K562 (cell line): Measurements from ENCODE around the gene TMEM187. TPM values are rescaled to one million over a fixed set of nuclear protein-coding genes. Genes with fewer than 3 reads are reported as not detected.

ENCODE experiments used
- CCAR2 ChIP-seq: fragments of 200-400 bp; formaldehyde crosslinking; IDR thresholded peaks from 2 replicates; pipeline ENCODE4 v1.6.1; 2017; ENCODE audit warnings: mild to moderate bottlenecking, low read depth, low read length
- CTBP1 ChIP-seq: fragments of 450-650 bp; IDR thresholded peaks from 2 replicates; pipeline ENCODE4 v1.6.1; 2016; ENCODE audit warnings: borderline replicate concordance
- DPF2 ChIP-seq: fragments of 450-650 bp; IDR thresholded peaks from 2 replicates; pipeline ENCODE4 v1.6.1; 2016
- EP300 ChIP-seq: IDR thresholded peaks from 2 replicates; pipeline ENCODE4 v1.6.1; 2012; ENCODE audit warnings: low read length, improper control_type of control experiment
- FOXK2 ChIP-seq, 2 experiments: fragments of 450-650 bp; IDR thresholded peaks in 1 of 2; conservative IDR thresholded peaks in 1 of 2; 2 replicates each; pipeline ENCODE4 v1.6.1; 2016; ENCODE audit warnings: low read depth in 2 of 2, mild to moderate bottlenecking in 1 of 2
- GTF2F1 ChIP-seq: IDR thresholded peaks from 2 replicates; pipeline ENCODE4 v1.6.1; 2011; ENCODE audit warnings: low read depth, low read length, improper control_type of control experiment
- HLTF ChIP-seq: fragments of 450-650 bp; IDR thresholded peaks from 2 replicates; pipeline ENCODE4 v1.6.1; 2016
- HNRNPLL ChIP-seq: fragments of 200-400 bp; formaldehyde crosslinking; IDR thresholded peaks from 2 replicates; pipeline ENCODE4 v1.6.1; 2017; ENCODE audit warnings: low read length, low read depth, mild to moderate bottlenecking; ENCODE audit not compliant: poor library complexity, severe bottlenecking
- NFE2 ChIP-seq: IDR thresholded peaks from 2 replicates; pipeline ENCODE4 v1.6.1; 2014; ENCODE audit warnings: antibody characterized with exemption, low read depth
- RBM14 ChIP-seq: fragments of 200-400 bp; formaldehyde crosslinking; IDR thresholded peaks from 2 replicates; pipeline ENCODE4 v1.6.1; 2018; ENCODE audit warnings: low read depth, mild to moderate bottlenecking, low read length, moderate library complexity, borderline replicate concordance; ENCODE audit not compliant: insufficient read depth
- RBM22 ChIP-seq: fragments of 200-400 bp; formaldehyde crosslinking; IDR thresholded peaks from 2 replicates; pipeline ENCODE4 v1.6.1; 2018; ENCODE audit warnings: low read length, low read depth; ENCODE audit not compliant: poor library complexity, severe bottlenecking
- SMARCA5 ChIP-seq: fragments of 450-650 bp; IDR thresholded peaks from 2 replicates; pipeline ENCODE4 v1.6.1; 2016
- YBX1 ChIP-seq: fragments of 450-650 bp; IDR thresholded peaks from 2 replicates; pipeline ENCODE4 v1.7.1; 2016; ENCODE audit warnings: mild to moderate bottlenecking
- ZNF217 ChIP-seq: sonication (generic); formaldehyde crosslinking; IDR thresholded peaks from 2 replicates; pipeline ENCODE4 v1.8.0; 2022; ENCODE audit warnings: mild to moderate bottlenecking, missing genetic modification reagents
- ZNF586 ChIP-seq: fragments of 450-650 bp; formaldehyde crosslinking; conservative IDR thresholded peaks from 2 replicates; pipeline ENCODE4 v1.4.0; 2020; ENCODE audit warnings: mild to moderate bottlenecking, moderate library complexity
- polyA plus RNA-seq, 8 experiments: library from polyadenylated mRNA; depleted of rRNA in 4 of 8; stranded (reverse) in 5 of 8; unstranded in 3 of 8; fragments of >200 nt; fragmentation: Nextera tagmentation in 2 of 8; fragmentation: Illumina TruSeq in 1 of 8; extraction: Ambion mirVana in 2 of 8; extraction: Trizol in 1 of 8; gene quantifications; 2 replicates each; pipeline versions ENCODE4 v1.2.1 to v1.2.3, GENCODE V29; 2011 to 2014; ENCODE audit warnings: inconsistent platforms in 1 of 8, missing spikeins in 1 of 8
- total RNA-seq, 7 experiments: library from RNA; depleted of rRNA in 6 of 7; stranded (reverse); fragments of >200 nt in 6 of 7; fragmentation: Illumina TruSeq in 2 of 7; extraction: Trizol in 2 of 7; gene quantifications; 2 replicates each; pipeline versions ENCODE4 v1.2.1 to v1.2.3, GENCODE V29; 2011 to 2021; ENCODE audit warnings: low replicate concordance in 1 of 7
- TF ChIP-seq, protein P1 (sequence below): fragments of 150-350 bp; IDR thresholded peaks from 2 replicates; pipeline ENCODE4 v1.6.1; 2014; ENCODE audit warnings: low read depth, mild to moderate bottlenecking, low read length, borderline replicate concordance
- TF ChIP-seq, protein P2 (sequence below): fragments of 150-350 bp; conservative IDR thresholded peaks from 2 replicates; pipeline ENCODE4 v1.6.1; 2014; ENCODE audit warnings: low read length
- TF ChIP-seq, protein P3 (sequence below): fragments of 250-450 bp; sonication (Bioruptor Pico); IDR thresholded peaks from 2 replicates; pipeline ENCODE4 v1.5.0; 2021; ENCODE audit warnings: mild to moderate bottlenecking, borderline replicate concordance
- TF ChIP-seq, protein P4 (sequence below): fragments of 250-450 bp; sonication (Bioruptor Pico); IDR thresholded peaks from 2 replicates; pipeline ENCODE4 v1.8.0; 2021; ENCODE audit warnings: moderate library complexity, mild to moderate bottlenecking, inconsistent platforms
- TF ChIP-seq, protein P5 (sequence below): fragments of 250-450 bp; sonication (Bioruptor Pico); IDR thresholded peaks from 2 replicates; pipeline ENCODE4 v1.4.0; 2020; ENCODE audit warnings: mild to moderate bottlenecking, moderate library complexity

The TMEM187 gene
- total and polyA plus RNA-seq, 9 of the 15 experiments (the other 6 are each of a cell fraction or from before 2014, with no cell fraction given), result 0.13 to 6.4 (median 1.6) TPM

DNA sequence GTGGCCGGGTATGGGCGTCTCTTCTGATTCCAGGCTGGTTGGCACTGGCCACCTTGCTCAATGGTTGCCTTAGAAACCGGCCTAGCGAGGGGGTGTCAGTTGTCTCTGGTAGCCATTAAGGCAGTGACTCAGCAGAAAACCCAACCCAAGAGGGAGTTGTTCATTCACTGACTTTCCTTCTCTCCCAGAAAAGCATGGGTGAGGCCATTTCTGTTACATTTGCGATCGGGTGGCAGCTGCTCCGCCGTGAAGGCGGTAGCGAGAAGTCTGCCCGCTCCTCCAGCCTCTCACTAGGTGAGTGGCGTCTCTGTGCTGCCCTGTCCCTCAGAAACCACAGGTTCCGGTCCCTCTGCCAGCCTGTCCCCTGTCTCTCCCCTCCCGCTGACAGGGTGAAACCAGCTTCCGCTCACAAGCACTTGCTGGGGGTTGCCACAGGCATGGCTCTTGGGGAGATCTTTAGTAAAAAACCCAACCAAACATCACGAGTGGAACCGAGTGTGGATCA, 29.7 kb downstream of the TMEM187 start (continued):
- TF ChIP-seq ZNF217, result no peak
- TF ChIP-seq CCAR2, result no peak
- no peak for TF ChIP-seq FOXK2 (conservative IDR thresholded peaks at IDR 0.05 in 1 of 2, IDR thresholded peaks at IDR 0.05 in 1 of 2; ENCODE audit: low read depth in 2 of 2)
- no peak for TF ChIP-seq YBX1
- TF ChIP-seq, protein P1, sequence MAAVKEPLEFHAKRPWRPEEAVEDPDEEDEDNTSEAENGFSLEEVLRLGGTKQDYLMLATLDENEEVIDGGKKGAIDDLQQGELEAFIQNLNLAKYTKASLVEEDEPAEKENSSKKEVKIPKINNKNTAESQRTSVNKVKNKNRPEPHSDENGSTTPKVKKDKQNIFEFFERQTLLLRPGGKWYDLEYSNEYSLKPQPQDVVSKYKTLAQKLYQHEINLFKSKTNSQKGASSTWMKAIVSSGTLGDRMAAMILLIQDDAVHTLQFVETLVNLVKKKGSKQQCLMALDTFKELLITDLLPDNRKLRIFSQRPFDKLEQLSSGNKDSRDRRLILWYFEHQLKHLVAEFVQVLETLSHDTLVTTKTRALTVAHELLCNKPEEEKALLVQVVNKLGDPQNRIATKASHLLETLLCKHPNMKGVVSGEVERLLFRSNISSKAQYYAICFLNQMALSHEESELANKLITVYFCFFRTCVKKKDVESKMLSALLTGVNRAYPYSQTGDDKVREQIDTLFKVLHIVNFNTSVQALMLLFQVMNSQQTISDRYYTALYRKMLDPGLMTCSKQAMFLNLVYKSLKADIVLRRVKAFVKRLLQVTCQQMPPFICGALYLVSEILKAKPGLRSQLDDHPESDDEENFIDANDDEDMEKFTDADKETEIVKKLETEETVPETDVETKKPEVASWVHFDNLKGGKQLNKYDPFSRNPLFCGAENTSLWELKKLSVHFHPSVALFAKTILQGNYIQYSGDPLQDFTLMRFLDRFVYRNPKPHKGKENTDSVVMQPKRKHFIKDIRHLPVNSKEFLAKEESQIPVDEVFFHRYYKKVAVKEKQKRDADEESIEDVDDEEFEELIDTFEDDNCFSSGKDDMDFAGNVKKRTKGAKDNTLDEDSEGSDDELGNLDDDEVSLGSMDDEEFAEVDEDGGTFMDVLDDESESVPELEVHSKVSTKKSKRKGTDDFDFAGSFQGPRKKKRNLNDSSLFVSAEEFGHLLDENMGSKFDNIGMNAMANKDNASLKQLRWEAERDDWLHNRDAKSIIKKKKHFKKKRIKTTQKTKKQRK, result no peak
- TF ChIP-seq DPF2, result 0 out of 2 replicates have a peak, but pooled peaks have one; percentile 62
- TF ChIP-seq HLTF, result no peak
- TF ChIP-seq CTBP1, result no peak
- no peak for TF ChIP-seq ZNF586
- TF ChIP-seq, protein P2, sequence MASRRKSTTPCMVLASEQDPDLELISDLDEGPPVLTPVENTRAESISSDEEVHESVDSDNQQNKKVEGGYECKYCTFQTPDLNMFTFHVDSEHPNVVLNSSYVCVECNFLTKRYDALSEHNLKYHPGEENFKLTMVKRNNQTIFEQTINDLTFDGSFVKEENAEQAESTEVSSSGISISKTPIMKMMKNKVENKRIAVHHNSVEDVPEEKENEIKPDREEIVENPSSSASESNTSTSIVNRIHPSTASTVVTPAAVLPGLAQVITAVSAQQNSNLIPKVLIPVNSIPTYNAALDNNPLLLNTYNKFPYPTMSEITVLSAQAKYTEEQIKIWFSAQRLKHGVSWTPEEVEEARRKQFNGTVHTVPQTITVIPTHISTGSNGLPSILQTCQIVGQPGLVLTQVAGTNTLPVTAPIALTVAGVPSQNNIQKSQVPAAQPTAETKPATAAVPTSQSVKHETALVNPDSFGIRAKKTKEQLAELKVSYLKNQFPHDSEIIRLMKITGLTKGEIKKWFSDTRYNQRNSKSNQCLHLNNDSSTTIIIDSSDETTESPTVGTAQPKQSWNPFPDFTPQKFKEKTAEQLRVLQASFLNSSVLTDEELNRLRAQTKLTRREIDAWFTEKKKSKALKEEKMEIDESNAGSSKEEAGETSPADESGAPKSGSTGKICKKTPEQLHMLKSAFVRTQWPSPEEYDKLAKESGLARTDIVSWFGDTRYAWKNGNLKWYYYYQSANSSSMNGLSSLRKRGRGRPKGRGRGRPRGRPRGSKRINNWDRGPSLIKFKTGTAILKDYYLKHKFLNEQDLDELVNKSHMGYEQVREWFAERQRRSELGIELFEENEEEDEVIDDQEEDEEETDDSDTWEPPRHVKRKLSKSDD, result no peak
- peak; percentile 99 for TF ChIP-seq NFE2
- no peak for TF ChIP-seq EP300
- no peak for TF ChIP-seq RBM14
- TF ChIP-seq, protein P3, sequence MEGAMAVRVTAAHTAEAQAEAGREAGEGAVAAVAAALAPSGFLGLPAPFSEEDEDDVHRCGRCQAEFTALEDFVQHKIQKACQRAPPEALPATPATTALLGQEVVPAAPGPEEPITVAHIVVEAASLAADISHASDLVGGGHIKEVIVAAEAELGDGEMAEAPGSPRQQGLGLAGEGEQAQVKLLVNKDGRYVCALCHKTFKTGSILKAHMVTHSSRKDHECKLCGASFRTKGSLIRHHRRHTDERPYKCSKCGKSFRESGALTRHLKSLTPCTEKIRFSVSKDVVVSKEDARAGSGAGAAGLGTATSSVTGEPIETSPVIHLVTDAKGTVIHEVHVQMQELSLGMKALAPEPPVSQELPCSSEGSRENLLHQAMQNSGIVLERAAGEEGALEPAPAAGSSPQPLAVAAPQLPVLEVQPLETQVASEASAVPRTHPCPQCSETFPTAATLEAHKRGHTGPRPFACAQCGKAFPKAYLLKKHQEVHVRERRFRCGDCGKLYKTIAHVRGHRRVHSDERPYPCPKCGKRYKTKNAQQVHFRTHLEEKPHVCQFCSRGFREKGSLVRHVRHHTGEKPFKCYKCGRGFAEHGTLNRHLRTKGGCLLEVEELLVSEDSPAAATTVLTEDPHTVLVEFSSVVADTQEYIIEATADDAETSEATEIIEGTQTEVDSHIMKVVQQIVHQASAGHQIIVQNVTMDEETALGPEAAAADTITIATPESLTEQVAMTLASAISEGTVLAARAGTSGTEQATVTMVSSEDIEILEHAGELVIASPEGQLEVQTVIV (CRISPR knock-in tag), result no peak
- TF ChIP-seq, protein P4, sequence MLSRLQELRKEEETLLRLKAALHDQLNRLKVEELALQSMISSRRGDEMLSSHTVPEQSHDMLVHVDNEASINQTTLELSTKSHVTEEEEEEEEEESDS (CRISPR knock-in tag), result no peak
- TF ChIP-seq GTF2F1, result no peak
- TF ChIP-seq, protein P5, sequence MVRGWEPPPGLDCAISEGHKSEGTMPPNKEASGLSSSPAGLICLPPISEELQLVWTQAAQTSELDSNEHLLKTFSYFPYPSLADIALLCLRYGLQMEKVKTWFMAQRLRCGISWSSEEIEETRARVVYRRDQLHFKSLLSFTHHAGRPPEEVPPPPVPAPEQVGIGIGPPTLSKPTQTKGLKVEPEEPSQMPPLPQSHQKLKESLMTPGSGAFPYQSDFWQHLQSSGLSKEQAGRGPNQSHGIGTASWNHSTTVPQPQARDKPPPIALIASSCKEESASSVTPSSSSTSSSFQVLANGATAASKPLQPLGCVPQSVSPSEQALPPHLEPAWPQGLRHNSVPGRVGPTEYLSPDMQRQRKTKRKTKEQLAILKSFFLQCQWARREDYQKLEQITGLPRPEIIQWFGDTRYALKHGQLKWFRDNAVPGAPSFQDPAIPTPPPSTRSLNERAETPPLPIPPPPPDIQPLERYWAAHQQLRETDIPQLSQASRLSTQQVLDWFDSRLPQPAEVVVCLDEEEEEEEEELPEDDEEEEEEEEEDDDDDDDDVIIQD (CRISPR knock-in tag), result peak; percentile 77; the same call in 1 of the 2 replicates
- TF ChIP-seq RBM22, result no peak
- TF ChIP-seq SMARCA5, result no peak
- TF ChIP-seq HNRNPLL, result no peak
